Activated CD8-positive, alpha-beta T cell treated with anti-CD3 and anti-CD28 coated beads for 36 hours (primary cell): Measurements from ENCODE around the gene GCA. TPM values are rescaled to one million over a fixed set of nuclear protein-coding genes. Genes with fewer than 3 reads are reported as not detected.

Experiments used
- ATAC-seq: fragments of 200-7000 bp; cut with Tn5 transposase; one replicate; pipeline ENCODE4 v1.10.0; 2021; ENCODE audit warnings: mild to moderate bottlenecking, moderate library complexity
- CTCF ChIA-PET: fragments of 350-600 bp; sonication (Branson Sonifier 250); formaldehyde crosslinking; loops from one replicate; lab custom pipeline; 2021; ENCODE audit warnings: antibody characterized with exemption; lab: Charles Lee
- POLR2A ChIA-PET: fragments of 350-600 bp; sonication (Branson Sonifier 250); formaldehyde crosslinking; loops from one replicate; lab custom pipeline; 2021; ENCODE audit warnings: antibody characterized with exemption; lab: Charles Lee
- DNase-seq: peaks from one replicate; pipeline ENCODE4 v3.0.0-alpha.2; 2020
- H3K27ac Mint-ChIP-seq: one replicate; pipeline ENCODE4 v1.8.0; 2021; ENCODE audit warnings: mild to moderate bottlenecking, mixed read lengths
- H3K27me3 Mint-ChIP-seq: one replicate; pipeline ENCODE4 v1.8.0; 2021; ENCODE audit warnings: mixed read lengths
- H3K36me3 Mint-ChIP-seq: one replicate; pipeline ENCODE4 v1.8.0; 2021; ENCODE audit warnings: low read depth, mixed read lengths
- H3K4me1 Mint-ChIP-seq: one replicate; pipeline ENCODE4 v1.8.0; 2021; ENCODE audit warnings: low read depth, mixed read lengths
- H3K4me3 Mint-ChIP-seq: one replicate; pipeline ENCODE4 v1.8.0; 2021; ENCODE audit warnings: mild to moderate bottlenecking, moderate library complexity, mixed read lengths
- H3K9me3 Mint-ChIP-seq: one replicate; pipeline ENCODE4 v1.8.0; 2021; ENCODE audit warnings: mixed read lengths
- CTCF ChIP-seq: fragments of 200-600 bp; IDR thresholded peaks from one replicate; pipeline ENCODE4 v1.8.0; 2022; ENCODE audit warnings: antibody characterized with exemption, mild to moderate bottlenecking
- intact Hi-C: fragments of 100-400 bp; cut with micrococcal nuclease; formaldehyde crosslinking; loops from one replicate; pipeline ENCODE4 v1.10.0; 2022
- total RNA-seq, 2 experiments: library from RNA; stranded (reverse); gene quantifications; one replicate each; pipeline ENCODE4 v1.2.3, GENCODE V29; 2021

GCA gene
- total RNA-seq = 10 to 100 TPM; 23.4 to 25.2 TPM

- Mint-ChIP-seq H3K27ac (peak within 1 kb of the TSS; percentile 71), H3K4me1 (peaks cover 9% of the 10 kb centered on the region), H3K9me3 (no peaks in the 10 kb centered on the region), H3K36me3 (peaks cover 1% of the 10 kb centered on the region), H3K27me3 (no peaks in the 10 kb centered on the region), H3K4me3 (peak within 1 kb of the TSS; percentile 83)
- no peak for TF ChIP-seq CTCF
- ATAC-seq (peak; percentile 98), DNase-seq (peak; percentile 99)
- ChIA-PET POLR2A (interaction anchor here (1.0 kb wide), 1 partner anchor 194 kb away, joined by 3 read pairs; no protein-coding TSS in a partner anchor), CTCF (interaction anchor here (1.2 to 2.0 kb wide), 3 partner anchors 9 to 123 kb away, joined by 3 to 10 read pairs (median 3); no protein-coding TSS in a partner anchor)
- intact Hi-C loops = no loop called here
Measured at GRCh38 chr2:162343824-162344616, at the start of gene GCA. Gene GCA, plus strand, starts transcription at chr2:162344132. Its CDS starts 117 bp downstream, at chr2:162344249.

GRCh38 chr2:162295009-162295408 is 48.9 kb upstream of the GCA start:
- Mint-ChIP-seq H3K27me3 (no peaks in the 10 kb centered on the region), H3K36me3 (peaks cover 6% of the 10 kb centered on the region), H3K4me1 (no peaks in the 10 kb centered on the region), H3K9me3 (no peaks in the 10 kb centered on the region), H3K4me3 (no peak overlapping the region), H3K27ac (no peak overlapping the region)
- POLR2A ChIA-PET = no interaction called here
- no peak for DNase-seq
- intact Hi-C loops = no loop called here
- CTCF ChIA-PET = interaction anchor here (1.2 to 17.4 kb wide), 4 partner anchors 8 to 74 kb away, joined by 3 to 292 read pairs (median 12); no protein-coding TSS in a partner anchor
- no peak for TF ChIP-seq CTCF
- ATAC-seq = no peak

- CTCF ChIA-PET = interaction anchor here (0.6 to 17.4 kb wide), 46 partner anchors 8 to 725 kb away, joined by 3 to 292 read pairs (median 4); partner anchors contain the start of genes GCG and IFIH1
- ATAC-seq (peak; percentile 78), DNase-seq (peak; percentile 77)
- Mint-ChIP-seq H3K27me3 (no peaks in the 10 kb centered on the region), H3K27ac (no peak overlapping the region), H3K36me3 (peaks cover 3% of the 10 kb centered on the region), H3K4me1 (no peaks in the 10 kb centered on the region), H3K4me3 (no peak overlapping the region), H3K9me3 (no peaks in the 10 kb centered on the region)
- POLR2A ChIA-PET = interaction anchor here (1.0 to 2.4 kb wide), 2 partner anchors 15 to 20 kb away, joined by 3 to 14 read pairs; partner anchors contain the start of gene IFIH1
- TF ChIP-seq CTCF = peak; percentile 88
- intact Hi-C loops = loop anchor here (2.0 kb wide), 1 partner anchor 77 kb away; no protein-coding TSS in a partner anchor
Measured at GRCh38 chr2:162297925-162298552, 45.9 kb upstream of the GCA start.

- Mint-ChIP-seq H3K27ac (no peak overlapping the region), H3K27me3 (no peaks in the 10 kb centered on the region), H3K4me3 (no peak overlapping the region), H3K36me3 (peaks cover 3% of the 10 kb centered on the region), H3K9me3 (no peaks in the 10 kb centered on the region), H3K4me1 (no peaks in the 10 kb centered on the region)
- intact Hi-C loops = loop anchor here (2.0 kb wide), 1 partner anchor 78 kb away; no protein-coding TSS in a partner anchor
- ATAC-seq = no peak
- no peak for DNase-seq
- CTCF ChIA-PET = interaction anchor here (0.9 to 17.4 kb wide), 41 partner anchors 8 to 726 kb away, joined by 3 to 292 read pairs (median 5); partner anchors contain the start of genes GCG and IFIH1
- POLR2A ChIA-PET = interaction anchor here (2.4 kb wide), 1 partner anchor 20 kb away, joined by 14 read pairs; the partner anchor contains the start of gene IFIH1
- no peak for TF ChIP-seq CTCF
Measured at GRCh38 chr2:162298669-162299335, 45.1 kb upstream of the GCA start.
